ENCODE data around the gene GTPBP4. TPM values are rescaled to one million over a fixed set of nuclear protein-coding genes. Genes with fewer than 3 reads are reported as not detected.
"Not testable (repeated sequence)": the region's sequence is repeated elsewhere in the genome, so short reads cannot be mapped to it uniquely, and the experiment has no call there.

The GTPBP4 gene
- total RNA-seq, 2 donors from 2014 or later = 96.5 to 123 TPM

- H3K36me3 Mint-ChIP-seq = peaks cover 22 to 25% of the 10 kb centered on the region in 2 donors
- DNase-seq (ENCODE audit: low spot score in 2 of 2) (peak in 1 of 2 donors; percentile 38), ATAC-seq (no peak)
- H3K27ac Mint-ChIP-seq = peak overlapping the region; percentile 98 to 99
- H3K9me3 Mint-ChIP-seq = no peaks in the 10 kb centered on the region
Observed at GRCh38 chr10:1050554-1050953, 62.3 kb downstream of the GTPBP4 start.

GRCh38 chr10:1054684-1055083 is 66.5 kb downstream of the GTPBP4 start:
- no peak for ATAC-seq
- Mint-ChIP-seq H3K36me3 (peaks cover 27 to 40% of the 10 kb centered on the region in 2 donors), H3K27ac (no peak overlapping the region), H3K9me3 (no peaks in the 10 kb centered on the region)
- no peak for DNase-seq (ENCODE audit: low spot score in 2 of 2)

- no peaks in the 10 kb centered on the region for H3K9me3 Mint-ChIP-seq
- H3K27ac Mint-ChIP-seq = peak within 1 kb of the TSS; percentile 99
- ATAC-seq (peak; percentile 96 to 97), DNase-seq (ENCODE audit: low spot score in 2 of 2) (peak; percentile 87 to 89)
- H3K36me3 Mint-ChIP-seq = peaks cover 24 to 33% of the 10 kb centered on the region in 2 donors
Observed at GRCh38 chr10:1056326-1057105, 68.3 kb downstream of the GTPBP4 start, which contains the start of gene WDR37. WDR37 (plus strand) TSS chr10:1056385; CDS start chr10:1072156, 15,771 bp downstream.

- DNase-seq (ENCODE audit: low spot score in 2 of 2) = no peak
- peak in 1 of 2 donors; percentile 8 for ATAC-seq
- Mint-ChIP-seq H3K36me3 (peaks cover 24 to 33% of the 10 kb centered on the region in 2 donors), H3K9me3 (no peaks in the 10 kb centered on the region), H3K27ac (peak overlapping the region; percentile 94 to 99)
Observed at GRCh38 chr10:1057106-1057657, 68.9 kb downstream of the GTPBP4 start.

GRCh38 chr10:1058017-1058416 is 69.8 kb downstream of the GTPBP4 start:
- H3K27ac Mint-ChIP-seq = peak overlapping the region; percentile 11 to 99
- ATAC-seq (no peak), DNase-seq (ENCODE audit: low spot score in 2 of 2) (no peak)
- H3K36me3 Mint-ChIP-seq = peaks cover 24 to 33% of the 10 kb centered on the region in 2 donors
- no peaks in the 10 kb centered on the region for H3K9me3 Mint-ChIP-seq

GRCh38 chr10:1059902-1060301 is 71.7 kb downstream of the GTPBP4 start:
- no peak for DNase-seq (ENCODE audit: low spot score in 2 of 2)
- Mint-ChIP-seq H3K9me3 (no peaks in the 10 kb centered on the region), H3K27ac (peak overlapping the region; percentile 29 to 61), H3K36me3 (peaks cover 26 to 33% of the 10 kb centered on the region in 2 donors)
- no peak for ATAC-seq

GRCh38 chr10:1061930-1062774 is 73.9 kb downstream of the GTPBP4 start:
- Mint-ChIP-seq H3K27ac (peak overlapping the region; percentile 29 to 88), H3K9me3 (no peaks in the 10 kb centered on the region), H3K36me3 (peaks cover 19 to 20% of the 10 kb centered on the region in 2 donors)
- ATAC-seq (peak in 1 of 2 donors; percentile 25), DNase-seq (ENCODE audit: low spot score in 2 of 2) (no peak)

GRCh38 chr10:1063232-1063865 is 75.1 kb downstream of the GTPBP4 start:
- DNase-seq (ENCODE audit: low spot score in 2 of 2) (no peak), ATAC-seq (peak; percentile 46 to 63)
- Mint-ChIP-seq H3K9me3 (no peaks in the 10 kb centered on the region), H3K27ac (peak overlapping the region; percentile 17 to 29), H3K36me3 (peaks cover 7 to 8% of the 10 kb centered on the region in 2 donors)

GRCh38 chr10:1064964-1065247 is 76.7 kb downstream of the GTPBP4 start:
- DNase-seq (ENCODE audit: low spot score in 2 of 2) (no peak), ATAC-seq (no peak)
- no peak overlapping the region for H3K27ac Mint-ChIP-seq
- peaks cover 0 to 7% of the 10 kb centered on the region in 2 donors for H3K36me3 Mint-ChIP-seq
- H3K9me3 Mint-ChIP-seq = no peaks in the 10 kb centered on the region

GRCh38 chr10:1066734-1067133 is 78.5 kb downstream of the GTPBP4 start:
- not testable (repeated sequence) for DNase-seq (ENCODE audit: low spot score in 2 of 2); H3K27ac Mint-ChIP-seq; ATAC-seq; H3K9me3 Mint-ChIP-seq; H3K36me3 Mint-ChIP-seq

GRCh38 chr10:1068380-1069361 is 80.4 kb downstream of the GTPBP4 start:
- peak; percentile 7 to 94 for ATAC-seq
- no peak for DNase-seq (ENCODE audit: low spot score in 2 of 2)
- H3K27ac Mint-ChIP-seq = peak overlapping the region in 1 of 2 donors; percentile 2

More at GRCh38 chr10:1068380-1069361, 80.4 kb downstream of the GTPBP4 start:
- peaks cover 0 to 7% of the 10 kb centered on the region in 2 donors for H3K36me3 Mint-ChIP-seq
- no peaks in the 10 kb centered on the region for H3K9me3 Mint-ChIP-seq

Other genes starting within 250 kb of the GTPBP4 start
- gene LARP4B, start 56.7 kb upstream of the GTPBP4 start, total RNA-seq = 100 to 1,000 TPM in 1 of 2 donors, 10 to 100 TPM in 1; 87.4 to 122 TPM
- not detected for gene IDI2, start 37.4 kb downstream of the GTPBP4 start, total RNA-seq
- gene IDI1, start 60.7 kb downstream of the GTPBP4 start, total RNA-seq = 10 to 100 TPM; 52.6 to 81.1 TPM
- gene WDR37, start 68.0 kb downstream of the GTPBP4 start, total RNA-seq = 10 to 100 TPM; 21.2 to 31.5 TPM